Measurements from ENCODE around the gene CTTNBP2.

Gene CTTNBP2

GRCh38 chr7:117796889-117797288, 76.4 kb downstream of the CTTNBP2 start:
- H3K4me3 ChIP-seq (ENCODE audit: low read depth, low read length), result no peak overlapping the region
- TF ChIP-seq CTCF (IDR thresholded peaks at IDR 0.05; ENCODE audit: control insufficient read depth, extremely low read depth, insufficient read depth), result no peak
- DNase-seq (ENCODE audit: low read depth), result no peak

- no peak overlapping the region for H3K4me3 ChIP-seq (ENCODE audit: low read depth, low read length)
- TF ChIP-seq CTCF (IDR thresholded peaks at IDR 0.05; ENCODE audit: control insufficient read depth, extremely low read depth, insufficient read depth), result no peak
- no peak for DNase-seq (ENCODE audit: low read depth)
Observed at GRCh38 chr7:117793976-117794375, 79.3 kb downstream of the CTTNBP2 start.

GRCh38 chr7:117793521-117793920, 79.7 kb downstream of the CTTNBP2 start:
- DNase-seq (ENCODE audit: low read depth), result no peak
- no peak for TF ChIP-seq CTCF (IDR thresholded peaks at IDR 0.05; ENCODE audit: control insufficient read depth, extremely low read depth, insufficient read depth)
- no peak overlapping the region for H3K4me3 ChIP-seq (ENCODE audit: low read depth, low read length)

GRCh38 chr7:117791877-117792780, 81.1 kb downstream of the CTTNBP2 start:
- no peak overlapping the region for H3K4me3 ChIP-seq (ENCODE audit: low read depth, low read length)
- no peak for DNase-seq (ENCODE audit: low read depth)
- TF ChIP-seq CTCF (IDR thresholded peaks at IDR 0.05; ENCODE audit: control insufficient read depth, extremely low read depth, insufficient read depth), result no peak

GRCh38 chr7:117790731-117791130, 82.5 kb downstream of the CTTNBP2 start:
- no peak for DNase-seq (ENCODE audit: low read depth)
- no peak for TF ChIP-seq CTCF (IDR thresholded peaks at IDR 0.05; ENCODE audit: control insufficient read depth, extremely low read depth, insufficient read depth)
- no peak overlapping the region for H3K4me3 ChIP-seq (ENCODE audit: low read depth, low read length)

- H3K4me3 ChIP-seq (ENCODE audit: low read depth, low read length), result no peak overlapping the region
- no peak for TF ChIP-seq CTCF (IDR thresholded peaks at IDR 0.05; ENCODE audit: control insufficient read depth, extremely low read depth, insufficient read depth)
- no peak for DNase-seq (ENCODE audit: low read depth)
Observed at GRCh38 chr7:117790251-117790650, 83.0 kb downstream of the CTTNBP2 start.

GRCh38 chr7:117785431-117785830, 87.8 kb downstream of the CTTNBP2 start:
- no peak for DNase-seq (ENCODE audit: low read depth)
- no peak for TF ChIP-seq CTCF (IDR thresholded peaks at IDR 0.05; ENCODE audit: control insufficient read depth, extremely low read depth, insufficient read depth)
- no peak overlapping the region for H3K4me3 ChIP-seq (ENCODE audit: low read depth, low read length)

Data from LNCaP clone FGC (cell line).